ENCODE data around the gene CRACR2B.

DNA sequence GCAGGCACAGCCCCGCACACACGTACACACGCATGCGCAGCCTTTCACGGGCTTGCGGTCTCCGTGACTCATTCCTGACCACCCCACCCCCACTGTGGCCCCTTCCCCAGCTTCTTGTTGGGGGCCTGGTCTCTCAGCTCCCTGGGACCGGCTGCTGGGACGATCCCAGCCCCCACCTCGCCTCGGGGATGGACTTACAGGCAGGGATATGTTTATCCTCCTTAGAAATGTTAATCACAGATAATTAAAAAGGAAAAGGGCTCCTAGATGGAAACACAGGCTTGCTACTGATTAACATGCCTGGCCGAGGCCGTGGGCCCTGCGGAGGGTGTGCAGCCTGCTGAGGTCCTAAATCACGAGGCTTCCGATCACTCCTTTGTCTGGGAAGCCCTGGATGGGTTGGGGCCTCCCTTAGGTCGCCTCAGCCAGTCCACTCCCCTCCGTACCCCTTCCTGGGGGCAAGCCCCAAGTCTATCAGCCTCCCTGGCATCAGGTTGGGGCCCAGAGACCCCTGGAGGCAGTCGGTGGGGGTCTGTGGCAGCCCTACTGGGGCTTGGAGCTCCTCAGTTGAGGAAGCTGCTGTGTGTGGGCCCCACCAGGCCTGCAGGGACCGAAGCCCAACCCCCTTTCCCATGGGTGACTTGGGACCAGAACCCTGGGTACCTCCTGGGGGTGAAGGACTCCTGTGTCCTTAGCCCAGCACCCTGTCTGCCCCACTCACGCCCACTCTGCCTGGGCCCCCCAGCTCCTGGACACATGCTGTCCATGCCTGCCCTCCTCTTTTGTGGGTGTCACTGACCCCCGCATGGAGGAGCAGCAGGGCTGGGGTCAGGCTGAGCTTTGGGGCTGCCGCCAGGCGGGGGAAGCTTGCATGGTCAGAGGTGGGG lies 35.5 kb downstream of the CRACR2B start:
- TF ChIP-seq, protein P1, sequence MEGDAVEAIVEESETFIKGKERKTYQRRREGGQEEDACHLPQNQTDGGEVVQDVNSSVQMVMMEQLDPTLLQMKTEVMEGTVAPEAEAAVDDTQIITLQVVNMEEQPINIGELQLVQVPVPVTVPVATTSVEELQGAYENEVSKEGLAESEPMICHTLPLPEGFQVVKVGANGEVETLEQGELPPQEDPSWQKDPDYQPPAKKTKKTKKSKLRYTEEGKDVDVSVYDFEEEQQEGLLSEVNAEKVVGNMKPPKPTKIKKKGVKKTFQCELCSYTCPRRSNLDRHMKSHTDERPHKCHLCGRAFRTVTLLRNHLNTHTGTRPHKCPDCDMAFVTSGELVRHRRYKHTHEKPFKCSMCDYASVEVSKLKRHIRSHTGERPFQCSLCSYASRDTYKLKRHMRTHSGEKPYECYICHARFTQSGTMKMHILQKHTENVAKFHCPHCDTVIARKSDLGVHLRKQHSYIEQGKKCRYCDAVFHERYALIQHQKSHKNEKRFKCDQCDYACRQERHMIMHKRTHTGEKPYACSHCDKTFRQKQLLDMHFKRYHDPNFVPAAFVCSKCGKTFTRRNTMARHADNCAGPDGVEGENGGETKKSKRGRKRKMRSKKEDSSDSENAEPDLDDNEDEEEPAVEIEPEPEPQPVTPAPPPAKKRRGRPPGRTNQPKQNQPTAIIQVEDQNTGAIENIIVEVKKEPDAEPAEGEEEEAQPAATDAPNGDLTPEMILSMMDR (IDR thresholded peaks at IDR 0.05; ENCODE audit: insufficient read depth, low read length, poor library complexity, severe bottlenecking): no peak
- TF ChIP-seq EZH2phosphoT487 (conservative IDR thresholded peaks at IDR 0.05; ENCODE audit: low read length): no peak
